ENCODE measurements around the gene PDIA5.
"Not testable (repeated sequence)": the region's sequence is repeated elsewhere in the genome, so short reads cannot be mapped to it uniquely, and the experiment has no call there.

Gene PDIA5

DNA sequence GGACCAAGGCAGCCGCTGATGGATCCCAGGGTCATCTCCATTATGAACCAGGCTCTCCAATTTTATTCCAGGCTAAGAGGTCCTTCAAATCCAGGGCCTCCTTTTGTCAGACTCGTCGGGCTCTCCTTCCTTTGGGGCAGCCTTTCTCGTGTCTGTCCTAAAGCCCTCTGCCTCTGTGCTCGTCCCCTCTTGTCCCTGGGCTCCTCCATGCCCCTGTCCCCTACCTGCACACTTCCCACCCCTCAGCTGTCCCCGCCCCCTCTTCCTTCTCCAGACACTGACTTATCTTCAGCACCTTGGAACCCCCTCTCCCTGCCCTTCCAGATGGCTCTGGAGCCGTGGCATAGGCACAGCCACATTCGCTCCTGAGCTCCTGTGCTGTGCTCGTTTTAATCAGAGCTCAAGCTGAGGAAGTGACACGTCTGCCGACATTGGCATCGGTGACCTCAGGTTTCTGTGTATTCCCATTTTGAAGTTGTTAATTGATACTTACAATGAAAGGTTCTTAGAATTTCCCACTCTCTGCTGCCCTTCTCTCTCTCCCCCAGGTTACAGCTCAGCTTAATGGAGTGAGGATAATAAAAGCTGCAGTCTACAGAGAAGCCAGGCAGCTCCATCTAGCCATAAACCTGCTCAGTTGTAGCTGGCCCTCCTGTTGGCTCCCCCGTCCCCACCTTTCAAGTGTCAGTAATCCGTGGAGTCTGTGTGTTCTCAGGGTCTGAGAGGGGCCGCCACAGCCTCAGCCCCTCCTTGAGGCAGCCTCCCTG lies 83.8 kb downstream of the PDIA5 start:
- no peak for DNase-seq (ENCODE audit: low read depth in 2 of 2)

DNA sequence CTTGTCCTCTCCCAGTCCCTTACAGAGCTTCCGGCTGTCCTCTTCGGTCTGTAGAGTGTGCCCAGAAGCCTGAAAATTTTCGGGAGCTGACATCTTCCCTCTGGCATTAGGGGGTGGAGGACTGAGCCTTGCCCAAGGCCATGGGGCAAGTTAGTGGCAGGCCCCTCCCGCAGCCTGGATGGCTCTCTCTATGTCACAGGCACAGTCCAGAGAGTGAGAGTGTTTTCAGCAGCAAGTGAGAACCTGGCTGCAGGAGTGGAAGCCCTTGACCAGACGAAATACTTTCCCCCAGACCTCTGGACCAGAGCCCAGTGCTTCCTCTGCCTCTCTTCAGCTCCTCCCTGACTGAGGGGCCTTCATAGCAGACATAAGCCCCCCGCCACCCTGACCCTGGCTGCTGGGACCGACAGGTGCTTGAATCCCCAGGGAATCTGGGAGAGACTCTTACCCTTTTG lies 84.5 kb downstream of the PDIA5 start:
- DNase-seq (ENCODE audit: low read depth in 2 of 2), result no peak

DNA sequence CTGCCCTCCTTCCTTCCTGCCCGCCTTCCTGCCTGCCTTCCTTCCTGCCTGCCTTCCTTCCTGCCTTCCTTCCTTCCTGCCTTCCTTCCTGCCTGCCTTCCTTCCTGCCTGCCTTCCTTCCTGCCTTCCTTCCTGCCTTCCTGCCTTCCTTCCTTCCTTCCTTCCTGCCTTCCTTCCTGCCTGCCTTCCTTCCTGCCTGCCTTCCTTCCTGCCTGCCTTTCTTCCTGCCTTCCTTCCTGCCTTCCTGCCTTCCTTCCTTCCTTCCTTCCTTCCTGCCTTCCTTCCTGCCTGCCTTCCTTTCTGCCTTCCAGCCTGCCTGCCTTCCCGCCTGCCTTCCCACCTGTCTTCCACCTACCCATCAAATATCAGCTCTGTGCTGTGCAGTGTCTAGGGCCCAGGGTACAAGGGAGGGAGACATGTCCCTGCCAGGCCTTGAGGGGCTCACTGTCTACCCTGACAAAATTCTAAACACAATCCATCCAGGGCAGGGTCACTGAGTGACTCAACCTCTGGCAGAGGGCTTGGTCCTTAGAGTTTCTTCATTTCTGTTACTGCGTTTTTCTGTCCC lies 85.1 kb downstream of the PDIA5 start:
- DNase-seq (ENCODE audit: low read depth in 2 of 2), result not testable (repeated sequence)

DNA sequence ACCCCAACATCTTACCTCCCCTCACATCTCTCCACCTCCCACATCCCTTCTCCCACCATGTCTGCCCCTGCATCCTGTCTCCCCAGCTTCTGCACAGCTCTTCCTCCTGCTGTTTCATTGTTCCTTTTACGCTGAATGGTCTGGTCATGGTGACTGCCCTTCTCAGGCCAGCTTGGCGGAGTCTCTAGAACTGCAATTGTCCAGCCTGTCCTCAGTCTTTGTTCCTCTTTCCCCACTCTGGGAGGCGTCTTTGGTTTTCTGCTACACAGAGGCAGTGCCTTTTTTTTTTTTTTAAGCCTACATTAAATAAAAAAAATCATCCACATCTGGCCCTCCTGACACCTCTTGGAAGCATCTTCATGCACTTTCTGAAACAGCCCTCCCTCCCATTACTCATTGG lies 85.9 kb downstream of the PDIA5 start:
- DNase-seq (ENCODE audit: low read depth in 2 of 2), result no peak

DNA sequence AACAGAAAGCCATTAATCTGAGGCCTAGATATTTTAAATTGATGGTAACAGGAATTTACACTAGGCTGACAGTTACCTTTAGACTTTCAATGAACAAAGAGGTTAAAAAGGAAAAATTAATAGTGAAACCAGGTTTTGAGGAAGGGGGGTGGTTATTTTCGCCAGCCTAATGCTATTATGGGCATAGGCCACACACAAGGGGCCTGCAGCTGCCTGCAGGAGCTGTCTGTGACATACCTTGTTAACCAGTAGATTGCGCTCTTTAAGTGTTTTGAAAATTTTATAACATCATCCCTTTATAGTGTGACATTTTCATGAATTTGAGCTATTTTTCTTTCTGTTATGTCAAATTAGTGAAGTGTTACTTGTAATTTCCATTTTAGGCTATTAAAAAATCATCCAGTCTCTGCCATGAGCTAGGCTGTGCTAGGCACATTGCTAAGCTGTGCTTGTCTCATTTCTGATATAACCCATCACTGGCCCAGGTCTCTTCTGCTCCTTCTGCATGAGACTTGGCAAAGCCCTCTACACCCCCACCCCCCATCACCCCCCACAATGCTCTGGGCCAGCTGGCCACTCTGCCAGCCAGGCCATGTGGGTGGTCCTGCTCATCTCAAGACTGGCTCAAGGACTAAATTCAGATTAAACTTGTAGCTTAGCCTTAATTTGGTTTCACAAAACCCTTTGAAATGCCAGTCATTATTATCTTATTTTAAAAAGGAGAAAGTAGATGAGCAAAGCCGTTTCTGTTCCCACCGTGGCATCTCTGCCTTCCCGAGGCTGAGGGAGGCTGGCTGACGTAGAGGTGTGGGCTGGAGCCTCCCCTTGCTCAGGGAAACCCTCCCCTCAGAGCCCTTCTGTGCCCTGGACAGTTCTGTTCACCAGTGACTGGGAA lies 86.5 kb downstream of the PDIA5 start:
- DNase-seq (ENCODE audit: low read depth in 2 of 2), result no peak

DNA sequence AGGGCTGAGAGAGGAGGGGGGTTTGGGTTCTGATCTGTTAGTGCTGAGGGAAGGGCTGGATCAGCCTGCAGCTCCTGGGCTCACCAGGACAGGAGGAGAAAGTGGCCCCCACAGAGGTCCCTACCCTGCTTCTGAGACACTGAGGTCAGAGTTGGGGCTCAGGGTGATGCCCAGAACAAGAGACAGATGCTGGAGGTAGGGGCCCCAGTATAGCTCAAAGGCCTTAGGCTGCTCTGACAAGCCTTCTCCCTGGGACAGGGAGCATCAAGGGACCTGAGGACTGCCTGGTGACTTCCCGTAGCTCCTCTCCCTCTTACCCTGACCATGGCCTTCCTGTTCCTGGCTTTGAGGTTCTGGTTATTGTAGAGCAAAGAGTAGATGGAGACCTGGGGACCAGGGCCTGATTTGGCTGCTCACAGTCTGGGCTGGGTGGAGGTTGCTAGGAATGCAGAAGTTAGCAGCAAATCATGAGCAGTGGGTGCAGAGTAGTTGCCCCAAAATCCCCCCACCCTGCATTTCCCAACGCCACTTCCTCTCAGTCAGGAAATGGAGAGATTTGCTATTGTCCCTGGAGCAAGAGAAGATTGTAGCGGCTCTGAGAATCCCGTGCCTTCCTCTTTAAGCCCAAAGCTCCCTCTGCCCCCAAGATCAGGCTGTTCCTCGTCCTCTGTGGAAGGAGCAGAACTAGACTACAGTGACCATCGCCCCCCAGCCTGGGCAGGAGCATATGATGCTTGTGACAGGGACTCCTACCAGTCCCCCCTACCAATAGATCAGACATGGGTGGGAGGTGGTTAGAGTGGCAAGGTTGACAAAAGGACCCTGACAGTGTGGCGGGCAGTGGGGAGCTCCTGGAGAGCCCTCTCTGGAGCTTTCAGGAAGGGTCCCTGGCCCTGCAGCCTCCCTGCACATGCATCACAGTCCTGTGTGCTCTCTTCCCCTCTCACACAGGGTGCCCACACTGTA lies 87.5 kb downstream of the PDIA5 start:
- no peak for DNase-seq (ENCODE audit: low read depth in 2 of 2)

DNA sequence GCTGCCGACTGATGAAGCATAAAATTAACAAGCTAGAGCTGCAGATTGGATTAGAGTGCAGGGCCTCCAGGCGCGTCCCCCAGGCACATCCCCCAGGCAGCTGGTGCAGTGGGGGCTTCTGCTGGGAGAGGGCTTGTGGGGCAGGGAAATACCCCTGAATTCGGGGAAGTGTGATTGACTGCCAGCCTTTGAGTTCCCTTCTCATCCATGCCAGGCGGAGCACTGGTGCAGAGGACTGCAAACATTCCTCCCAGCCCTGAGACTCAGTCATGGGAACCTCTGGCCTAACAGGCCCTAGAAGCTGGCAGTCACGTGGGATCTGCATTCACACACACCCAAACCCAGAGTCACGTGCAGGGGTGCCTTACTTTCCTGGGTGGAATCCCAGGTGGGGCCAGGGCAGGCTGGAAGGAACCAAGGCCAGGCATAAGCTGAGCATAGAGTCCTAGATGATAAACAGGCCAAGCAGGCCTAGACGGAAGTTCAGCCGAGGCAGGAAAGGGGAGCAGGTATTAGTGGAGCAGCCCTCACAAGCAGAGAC lies 88.7 kb downstream of the PDIA5 start:
- no peak for DNase-seq (ENCODE audit: low read depth in 2 of 2)

DNA sequence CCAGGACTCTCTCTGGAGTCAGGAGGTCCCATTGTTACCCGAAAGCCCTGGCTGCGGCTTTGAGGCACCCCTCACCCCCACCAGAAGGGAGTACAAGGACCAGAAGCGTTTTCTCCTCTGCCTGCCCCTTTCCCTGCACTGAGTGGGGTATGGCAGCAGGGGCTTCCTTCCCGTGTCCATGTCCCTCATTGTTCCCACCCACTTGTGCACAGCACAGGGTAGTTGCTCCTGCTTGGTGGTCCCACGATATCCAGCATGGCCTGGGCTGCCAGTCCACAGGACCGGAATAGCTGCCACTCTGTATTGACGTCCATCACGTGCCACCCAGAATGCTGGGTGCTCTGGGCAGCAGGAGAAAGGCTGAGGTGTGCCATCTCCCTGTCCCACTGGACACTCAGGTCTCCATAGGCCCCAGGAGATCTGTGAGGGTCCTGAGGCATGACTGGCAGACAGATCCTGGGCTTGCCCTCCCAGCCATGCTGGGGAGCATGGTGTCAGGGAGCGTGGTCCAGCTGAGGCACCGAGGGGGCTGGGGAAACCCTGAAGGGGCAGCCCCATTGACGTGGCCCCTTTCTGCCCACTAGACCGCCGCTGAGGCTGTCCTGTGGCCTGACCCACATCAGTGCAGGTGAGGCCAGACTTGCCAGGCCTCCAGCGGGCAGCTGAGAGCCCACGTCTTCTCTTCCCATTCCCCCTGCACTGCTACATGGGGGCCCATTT lies 89.6 kb downstream of the PDIA5 start:
- DNase-seq (ENCODE audit: low read depth in 2 of 2), result no peak

DNA sequence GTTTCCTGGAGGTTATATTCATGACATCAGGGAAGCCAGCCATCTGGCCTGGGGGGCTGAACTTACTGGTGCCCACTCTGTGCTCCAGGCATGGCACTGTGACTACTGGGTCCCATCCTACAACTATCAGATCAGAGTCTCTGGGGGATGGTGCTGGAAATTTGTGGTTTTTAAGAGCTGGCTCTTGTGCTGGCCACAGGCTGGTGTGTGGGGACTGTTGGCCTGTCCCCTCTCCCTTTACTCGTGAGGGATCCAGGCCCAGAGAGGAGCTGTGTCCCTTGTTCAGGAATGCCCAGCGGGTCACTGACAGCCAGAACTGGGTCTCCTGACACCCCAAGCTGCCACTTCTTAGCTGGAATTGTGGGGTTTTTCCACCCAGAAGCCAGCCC lies 90.4 kb downstream of the PDIA5 start:
- DNase-seq (ENCODE audit: low read depth in 2 of 2), result no peak

DNA sequence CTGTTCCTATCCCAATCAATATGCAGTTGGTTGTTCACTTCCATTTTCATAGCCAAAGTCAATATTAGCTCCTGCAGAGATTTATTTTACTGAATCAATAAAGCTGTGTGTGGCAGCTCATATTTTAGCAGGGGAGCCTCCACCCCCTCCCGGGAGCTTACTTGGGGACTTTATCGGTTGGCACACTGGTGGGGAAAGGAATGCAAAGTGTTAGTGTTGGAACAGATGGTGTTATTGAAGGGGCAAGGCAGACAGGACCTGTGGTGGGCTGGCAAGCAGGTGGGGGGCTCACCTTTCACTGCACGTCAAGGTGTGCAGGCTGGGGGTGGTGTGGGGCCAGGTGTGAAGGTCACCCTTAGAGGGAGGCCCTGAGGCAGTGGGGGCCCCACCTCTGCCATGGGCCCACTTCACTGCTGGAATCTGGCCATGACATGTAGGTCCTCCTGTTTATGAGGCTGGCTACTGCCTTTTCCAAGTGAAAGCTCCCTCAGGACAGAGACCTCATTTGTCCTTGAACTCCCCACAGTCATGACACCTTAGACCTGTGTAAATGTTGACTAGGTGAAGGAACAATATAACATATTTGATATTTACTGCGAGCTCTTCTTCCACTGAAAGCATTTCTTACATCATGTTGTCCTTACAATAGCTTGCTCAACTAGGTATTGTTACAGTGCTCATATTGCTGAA lies 90.9 kb downstream of the PDIA5 start:
- DNase-seq (ENCODE audit: low read depth in 2 of 2), result no peak

DNA sequence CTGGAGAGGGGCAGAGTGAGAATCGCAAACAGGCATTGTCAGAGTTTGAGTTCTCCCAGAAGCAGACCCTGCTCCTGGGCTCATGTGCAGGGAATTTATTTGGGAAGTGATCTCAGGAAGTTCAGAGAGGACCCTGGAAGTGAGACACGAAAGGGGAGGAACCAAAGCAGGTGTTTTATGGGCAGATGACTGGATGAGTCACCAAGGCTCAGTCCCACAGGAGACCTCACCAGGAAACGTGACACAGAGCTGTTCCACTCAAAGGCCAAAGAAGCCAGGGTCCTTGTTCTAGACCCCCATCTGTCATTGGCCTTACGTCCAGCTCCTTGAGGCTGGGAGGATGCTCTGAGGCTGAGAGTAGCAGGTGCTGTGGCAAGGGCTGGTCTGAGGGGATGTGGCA lies 91.5 kb downstream of the PDIA5 start:
- no peak for DNase-seq (ENCODE audit: low read depth in 2 of 2)

DNA sequence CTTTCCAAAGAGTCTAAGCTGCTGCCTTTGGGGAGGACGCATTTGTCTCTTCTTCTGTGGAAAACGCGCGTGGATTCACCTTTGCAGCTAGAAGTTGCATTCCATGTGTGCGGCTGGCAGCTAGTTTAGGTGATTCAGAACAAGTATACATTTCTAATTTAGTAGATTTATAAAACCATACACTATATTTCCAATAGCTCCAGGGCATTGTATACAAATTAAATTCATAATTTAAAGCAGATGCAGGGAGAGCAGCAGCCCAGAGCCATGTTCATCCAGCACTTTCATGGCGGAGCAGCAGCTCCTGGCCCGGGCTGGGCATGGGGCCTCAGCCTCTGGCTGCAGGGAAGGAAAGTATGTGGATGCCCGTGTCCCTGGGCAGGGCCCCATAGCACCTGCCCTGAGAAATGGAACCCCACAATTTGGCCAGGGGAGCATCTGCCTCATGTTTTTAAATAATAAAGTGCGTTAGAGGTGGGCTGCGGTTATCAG lies 92.1 kb downstream of the PDIA5 start:
- no peak for DNase-seq (ENCODE audit: low read depth in 2 of 2)

DNA sequence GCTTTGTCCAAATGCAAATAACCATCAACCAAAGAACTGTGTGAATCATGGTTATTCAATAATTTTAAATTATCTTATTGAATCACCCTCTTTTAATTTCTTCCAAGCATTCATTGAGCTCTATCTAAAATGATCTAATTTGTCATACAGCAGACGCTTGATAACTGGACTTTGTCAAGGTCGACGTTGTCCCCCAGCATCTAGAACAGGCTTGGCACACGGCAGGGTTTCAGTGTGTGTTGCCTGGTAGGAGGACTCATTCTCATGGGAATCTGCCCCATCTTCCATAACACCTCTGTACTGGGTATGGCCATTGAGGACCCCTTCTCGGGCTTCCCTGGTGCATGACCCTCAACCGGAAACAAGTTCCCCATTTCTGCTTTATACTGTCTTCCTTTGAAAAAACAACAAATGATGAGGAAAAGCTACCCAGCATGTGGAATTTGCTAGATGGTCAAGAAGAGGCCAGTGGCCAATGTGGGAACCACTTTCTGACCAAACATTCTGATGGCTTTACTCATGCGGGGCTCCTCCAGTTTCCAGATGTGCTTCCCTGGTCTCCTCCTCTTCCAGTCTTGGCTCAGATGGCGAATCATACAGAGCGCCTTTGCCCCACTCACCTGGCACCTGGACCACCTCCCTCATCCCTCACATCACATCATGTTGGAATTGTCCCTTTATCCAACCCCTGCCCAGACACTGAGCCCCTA lies 93.3 kb downstream of the PDIA5 start:
- DNase-seq (ENCODE audit: low read depth in 2 of 2), result no peak

DNA sequence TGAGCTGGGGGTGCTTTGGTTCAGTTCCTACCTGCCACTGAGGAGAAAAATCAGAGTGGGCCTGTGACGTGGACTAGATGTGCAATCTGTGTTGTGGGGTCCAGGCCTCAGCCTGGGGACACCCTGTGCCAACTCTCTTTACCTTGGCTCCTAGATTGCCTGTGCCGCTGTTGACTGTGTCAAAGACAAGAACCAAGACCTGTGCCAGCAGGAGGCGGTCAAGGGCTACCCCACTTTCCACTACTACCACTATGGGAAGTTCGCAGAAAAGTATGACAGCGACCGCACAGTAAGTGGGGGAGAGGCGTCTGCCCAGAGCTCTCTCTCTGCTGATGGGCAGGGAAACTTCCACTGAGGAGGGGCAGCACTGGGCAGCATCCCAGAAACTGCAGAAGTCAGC lies 94.3 kb downstream of the PDIA5 start:
- DNase-seq (ENCODE audit: low read depth in 2 of 2), result no peak

DNA sequence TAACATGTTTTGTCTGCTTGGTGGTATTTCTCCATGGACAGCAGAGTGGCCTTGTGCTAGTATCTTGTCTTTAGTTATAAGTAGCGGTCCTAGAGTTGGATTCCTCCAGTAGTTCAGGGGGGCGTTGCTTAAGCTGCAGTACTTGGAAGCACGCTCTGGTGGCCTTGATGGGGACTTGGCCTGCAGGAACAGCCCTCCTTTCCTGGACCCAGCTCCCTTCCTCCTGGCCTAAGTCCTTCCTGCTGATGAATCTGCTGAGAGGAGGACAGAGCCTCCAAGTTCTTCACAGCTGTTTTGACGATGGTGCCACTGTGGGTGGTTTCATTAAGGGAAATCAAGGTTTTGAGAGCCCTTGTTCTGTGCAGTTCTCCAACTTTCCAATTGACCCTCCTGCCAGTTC lies 96.3 kb downstream of the PDIA5 start:
- no peak for DNase-seq (ENCODE audit: low read depth in 2 of 2)

DNA sequence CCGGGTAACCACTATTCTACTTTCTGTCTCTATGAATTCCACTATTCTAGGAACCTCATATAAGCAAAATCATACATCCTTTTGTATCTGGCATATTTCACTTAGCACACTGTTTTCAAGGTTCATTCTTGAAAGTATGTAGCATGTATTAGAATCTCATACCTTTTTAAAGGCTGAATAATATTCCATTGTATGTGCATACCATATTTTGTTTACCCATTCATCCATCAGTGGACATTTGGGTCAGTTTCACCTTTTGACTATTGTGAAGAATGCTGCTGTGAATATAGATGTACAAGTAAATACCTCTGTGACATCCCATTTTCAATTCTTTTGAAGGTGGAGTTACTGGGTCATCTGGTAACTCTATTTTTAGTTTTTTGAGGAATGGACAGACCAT lies 98.3 kb downstream of the PDIA5 start:
- no peak for DNase-seq (ENCODE audit: low read depth in 2 of 2)

DNA sequence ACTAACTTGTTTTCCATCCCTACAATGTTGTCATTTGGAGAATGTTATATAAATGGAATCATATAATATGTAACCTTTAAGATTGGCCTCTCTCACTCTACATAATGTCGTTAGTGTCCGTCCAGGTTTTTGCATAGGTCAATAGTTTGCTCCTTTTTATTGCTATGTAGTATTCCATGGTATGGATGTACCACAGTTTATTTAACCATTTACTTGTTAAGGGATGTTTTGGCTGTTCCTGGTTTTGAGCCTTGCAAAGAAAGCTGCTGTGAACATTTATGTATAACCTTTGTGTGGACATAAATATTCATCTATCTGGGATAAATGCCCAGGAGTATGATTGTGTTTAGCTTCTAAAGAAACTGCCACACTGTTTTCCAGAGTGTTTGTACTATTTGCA lies 100.9 kb downstream of the PDIA5 start:
- no peak for DNase-seq (ENCODE audit: low read depth in 2 of 2)

DNA sequence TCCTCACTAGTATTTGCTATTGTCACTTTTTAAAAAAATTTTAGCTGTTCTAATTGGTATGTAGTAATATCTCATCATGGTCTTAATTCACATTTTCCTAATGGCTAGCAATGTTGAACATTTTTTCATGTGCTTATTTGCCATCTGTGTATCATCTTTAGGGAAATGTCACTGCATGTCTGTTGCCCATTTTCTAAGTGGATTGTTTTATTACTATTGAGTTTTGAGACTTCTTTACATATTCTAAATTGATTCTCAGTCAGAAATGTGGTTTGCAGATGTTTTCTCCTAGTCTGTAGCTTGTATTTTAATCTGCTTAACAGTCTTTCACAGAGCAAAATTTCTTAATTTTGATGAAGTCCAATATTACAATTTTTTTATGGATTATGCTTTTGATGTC lies 101.3 kb downstream of the PDIA5 start:
- no peak for DNase-seq (ENCODE audit: low read depth in 2 of 2)

DNA sequence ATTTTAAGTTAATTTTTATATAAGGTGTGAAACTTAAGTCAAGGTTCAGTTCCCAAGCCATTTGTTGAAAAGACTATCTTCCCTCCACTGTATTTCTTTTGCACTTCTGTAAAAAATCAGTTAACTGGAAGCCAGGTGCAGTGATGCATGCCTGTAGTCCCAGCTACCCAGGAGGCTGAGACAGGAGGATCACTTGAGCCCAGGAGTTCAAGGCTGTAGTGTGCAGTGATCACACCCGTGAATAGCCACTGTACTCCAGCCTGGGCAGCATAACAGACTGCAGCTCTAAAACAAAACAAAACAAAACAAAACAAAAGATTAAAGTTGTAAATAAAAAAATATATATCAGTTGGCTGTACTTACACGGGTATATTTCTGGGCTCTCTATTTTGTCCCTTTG lies 101.8 kb downstream of the PDIA5 start:
- no peak for DNase-seq (ENCODE audit: low read depth in 2 of 2)
